ENCODE measurements around the gene UBXN11.

GRCh38 chr1:26356106-26356505, 49.7 kb upstream of the UBXN11 start:
- no peak for TF ChIP-seq CTCF (IDR thresholded peaks at IDR 0.05; ENCODE audit: low read length)
- TF ChIP-seq EZH2 (IDR thresholded peaks at IDR 0.05; ENCODE audit: borderline replicate concordance, low read length) = no peak
